Measurements from ENCODE around the gene DDN. TPM values are rescaled to one million over a fixed set of nuclear protein-coding genes. Genes with fewer than 3 reads are reported as not detected.

Gene DDN
- total RNA-seq, 1 experiment from 2014 or later: 0.51 TPM

- Histone ChIP-seq H3K4me3 (ENCODE audit: low read depth in 2 of 2, low read length in 2 of 2) (no peak overlapping the region), H3K9me3 (ENCODE audit: control insufficient read depth, insufficient read depth, low read depth, low read length) (no peaks in the 10 kb centered on the region), H3K27me3 (ENCODE audit: control insufficient read depth, insufficient read depth, low read length) (no peaks in the 10 kb centered on the region), H3K36me3 (ENCODE audit: control insufficient read depth, insufficient read depth, low read length) (0 out of 2 replicates have a peak, but pooled peaks cover 2% of the 10 kb centered on the region), H3K27ac (ENCODE audit: low read length) (no peak overlapping the region), H3K4me1 (ENCODE audit: control insufficient read depth, insufficient read depth, low read length) (peaks cover 12% of the 10 kb centered on the region)
- POLR2A ChIA-PET: interaction anchor here (0.6 to 1.7 kb wide), 2 partner anchors 14 to 254 kb away, joined by 3 to 12 read pairs; no protein-coding TSS in a partner anchor
- in situ Hi-C loops (cut with HindIII; ENCODE audit: low pct_unique_long_range_greater_than_20kb, low sequenced_read_pairs): no loop called here
- no TSS peak for BruUV-seq (replicated peaks)
- DNase-seq (ENCODE audit: low read depth, low spot score): no peak
- ATAC-seq: no peak
- CTCF ChIA-PET: no interaction called here
- TF ChIP-seq TCF7L2 (IDR thresholded peaks at IDR 0.05; ENCODE audit: low read depth, low read length): no peak
- no peak for TF ChIP-seq POLR2AphosphoS5 (IDR thresholded peaks at IDR 0.05; ENCODE audit: low read depth, low read length)
- no peak for TF ChIP-seq CTCF (IDR thresholded peaks at IDR 0.05)
- TF ChIP-seq REST (IDR thresholded peaks at IDR 0.05; ENCODE audit: insufficient read depth in 1 of 2, low read depth in 2 of 2, low read length in 1 of 2): no peak
- TF ChIP-seq SIN3A (IDR thresholded peaks at IDR 0.05; ENCODE audit: borderline replicate concordance, insufficient read depth, low read depth, low read length): no peak
- intact Hi-C loops (cut with micrococcal nuclease; ENCODE audit: unreplicated experiment): no loop called here
These were observed 1.2 kb upstream of the DDN start for GRCh38 chr12:49000346-49000745.

GRCh38 chr12:48998497-48999353, 450 bp downstream of the DDN start:
- ChIA-PET CTCF (interaction anchor here (1.1 to 1.9 kb wide), 2 partner anchors 11 to 16 kb away, joined by 4 to 11 read pairs; no protein-coding TSS in a partner anchor), POLR2A (no interaction called here)
- H3K36me3 ChIP-seq (ENCODE audit: control insufficient read depth, insufficient read depth, low read length): no peaks in the 10 kb centered on the region
- peaks cover 12% of the 10 kb centered on the region for H3K4me1 ChIP-seq (ENCODE audit: control insufficient read depth, insufficient read depth, low read length)
- peak overlapping the region; percentile 49 to 71 for H3K4me3 ChIP-seq (ENCODE audit: low read depth in 2 of 2, low read length in 2 of 2)
- no TSS peak for BruUV-seq (replicated peaks)
- H3K27ac ChIP-seq (ENCODE audit: low read length): peak overlapping the region; percentile 31; the same call in 1 of the 2 replicates
- in situ Hi-C loops (cut with HindIII; ENCODE audit: low pct_unique_long_range_greater_than_20kb, low sequenced_read_pairs): no loop called here
- intact Hi-C loops (cut with micrococcal nuclease; ENCODE audit: unreplicated experiment): no loop called here
- H3K9me3 ChIP-seq (ENCODE audit: control insufficient read depth, insufficient read depth, low read depth, low read length): no peaks in the 10 kb centered on the region
- ATAC-seq (peak; percentile 48), DNase-seq (ENCODE audit: low read depth, low spot score) (no peak)
- H3K27me3 ChIP-seq (ENCODE audit: control insufficient read depth, insufficient read depth, low read length): no peaks in the 10 kb centered on the region
- no peak for TF ChIP-seq SIN3A (IDR thresholded peaks at IDR 0.05; ENCODE audit: borderline replicate concordance, insufficient read depth, low read depth, low read length)
- TF ChIP-seq POLR2AphosphoS5 (IDR thresholded peaks at IDR 0.05; ENCODE audit: low read depth, low read length): no peak
- no peak for TF ChIP-seq REST (IDR thresholded peaks at IDR 0.05; ENCODE audit: insufficient read depth in 1 of 2, low read depth in 2 of 2, low read length in 1 of 2)
- no peak for TF ChIP-seq CTCF (IDR thresholded peaks at IDR 0.05)
- no peak for TF ChIP-seq TCF7L2 (IDR thresholded peaks at IDR 0.05; ENCODE audit: low read depth, low read length)

Measured in Panc1 (cell line).